HL-60 (cell line): ENCODE results near the gene SOX5.

ENCODE experiments used
- DNase-seq, 2 experiments: peaks; one replicate each; pipeline ENCODE4 v3.0.0-alpha.2; 2010 to 2020; ENCODE audit warnings: low read depth in 1 of 2, low spot score in 1 of 2
- H3K27ac ChIP-seq: fragments of 250-450 bp; sonication (Bioruptor Pico); replicated peaks from 2 replicates; pipeline ENCODE4 v1.5.1; 2020; ENCODE audit warnings: mild to moderate bottlenecking, moderate library complexity
- H3K27me3 ChIP-seq: fragments of 250-450 bp; sonication (Bioruptor Pico); 2 replicates; pipeline ENCODE4 v1.5.1; 2021; ENCODE audit warnings: mild to moderate bottlenecking, moderate library complexity; ENCODE audit not compliant: insufficient read depth, poor library complexity, severe bottlenecking
- H3K4me3 ChIP-seq: replicated peaks from 2 replicates; pipeline ENCODE4 v1.5.1; 2011; ENCODE audit warnings: mild to moderate bottlenecking, control low read depth, low read length; ENCODE audit not compliant: insufficient read depth
- GABPA ChIP-seq: IDR thresholded peaks from 2 replicates; pipeline ENCODE4 v1.6.1; 2012; ENCODE audit warnings: low read depth
- POLR2AphosphoS5 ChIP-seq: IDR thresholded peaks from 2 replicates; pipeline ENCODE4 v1.6.1; 2012; ENCODE audit warnings: low read depth
- SPI1 ChIP-seq: IDR thresholded peaks from 2 replicates; pipeline ENCODE4 v1.6.1; 2012; ENCODE audit warnings: low read depth, mild to moderate bottlenecking, borderline replicate concordance
- TF ChIP-seq, protein P1 (sequence below): IDR thresholded peaks from one replicate; pipeline ENCODE4 v1.5.1; 2011; ENCODE audit warnings: low read length, control low read depth, inconsistent platforms; ENCODE audit not compliant: insufficient read depth
- TF ChIP-seq, protein P2 (sequence below): IDR thresholded peaks from 2 replicates; pipeline ENCODE4 v1.6.1; 2012; ENCODE audit warnings: low read depth; ENCODE audit not compliant: insufficient replicate concordance

The SOX5 gene

DNA sequence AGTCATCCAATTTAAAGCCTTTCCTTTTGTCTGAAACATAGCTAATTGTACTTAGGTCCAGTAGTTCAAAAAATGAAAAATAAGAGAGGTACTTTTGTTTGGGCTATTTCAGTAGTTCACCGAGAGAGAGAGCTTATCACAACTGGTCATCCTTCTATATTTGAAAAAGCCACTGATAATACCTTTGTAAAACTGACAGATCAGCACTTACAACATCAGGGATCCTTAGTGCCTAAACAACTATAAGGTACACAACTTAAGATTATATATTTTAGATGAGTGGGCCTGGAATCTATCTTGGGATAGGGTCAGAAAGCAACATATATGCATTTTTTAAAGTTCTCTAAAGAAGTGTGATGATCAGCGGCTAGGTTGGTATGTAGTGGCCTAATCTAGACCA is 97.9 kb downstream of the SOX5 start:
- H3K4me3 ChIP-seq = no peak overlapping the region
- H3K27ac ChIP-seq = no peak overlapping the region
- TF ChIP-seq SPI1 (no peak), POLR2AphosphoS5 (no peak), GABPA (no peak)
- TF ChIP-seq, protein P1, sequence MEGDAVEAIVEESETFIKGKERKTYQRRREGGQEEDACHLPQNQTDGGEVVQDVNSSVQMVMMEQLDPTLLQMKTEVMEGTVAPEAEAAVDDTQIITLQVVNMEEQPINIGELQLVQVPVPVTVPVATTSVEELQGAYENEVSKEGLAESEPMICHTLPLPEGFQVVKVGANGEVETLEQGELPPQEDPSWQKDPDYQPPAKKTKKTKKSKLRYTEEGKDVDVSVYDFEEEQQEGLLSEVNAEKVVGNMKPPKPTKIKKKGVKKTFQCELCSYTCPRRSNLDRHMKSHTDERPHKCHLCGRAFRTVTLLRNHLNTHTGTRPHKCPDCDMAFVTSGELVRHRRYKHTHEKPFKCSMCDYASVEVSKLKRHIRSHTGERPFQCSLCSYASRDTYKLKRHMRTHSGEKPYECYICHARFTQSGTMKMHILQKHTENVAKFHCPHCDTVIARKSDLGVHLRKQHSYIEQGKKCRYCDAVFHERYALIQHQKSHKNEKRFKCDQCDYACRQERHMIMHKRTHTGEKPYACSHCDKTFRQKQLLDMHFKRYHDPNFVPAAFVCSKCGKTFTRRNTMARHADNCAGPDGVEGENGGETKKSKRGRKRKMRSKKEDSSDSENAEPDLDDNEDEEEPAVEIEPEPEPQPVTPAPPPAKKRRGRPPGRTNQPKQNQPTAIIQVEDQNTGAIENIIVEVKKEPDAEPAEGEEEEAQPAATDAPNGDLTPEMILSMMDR = no peak
- TF ChIP-seq, protein P2, sequence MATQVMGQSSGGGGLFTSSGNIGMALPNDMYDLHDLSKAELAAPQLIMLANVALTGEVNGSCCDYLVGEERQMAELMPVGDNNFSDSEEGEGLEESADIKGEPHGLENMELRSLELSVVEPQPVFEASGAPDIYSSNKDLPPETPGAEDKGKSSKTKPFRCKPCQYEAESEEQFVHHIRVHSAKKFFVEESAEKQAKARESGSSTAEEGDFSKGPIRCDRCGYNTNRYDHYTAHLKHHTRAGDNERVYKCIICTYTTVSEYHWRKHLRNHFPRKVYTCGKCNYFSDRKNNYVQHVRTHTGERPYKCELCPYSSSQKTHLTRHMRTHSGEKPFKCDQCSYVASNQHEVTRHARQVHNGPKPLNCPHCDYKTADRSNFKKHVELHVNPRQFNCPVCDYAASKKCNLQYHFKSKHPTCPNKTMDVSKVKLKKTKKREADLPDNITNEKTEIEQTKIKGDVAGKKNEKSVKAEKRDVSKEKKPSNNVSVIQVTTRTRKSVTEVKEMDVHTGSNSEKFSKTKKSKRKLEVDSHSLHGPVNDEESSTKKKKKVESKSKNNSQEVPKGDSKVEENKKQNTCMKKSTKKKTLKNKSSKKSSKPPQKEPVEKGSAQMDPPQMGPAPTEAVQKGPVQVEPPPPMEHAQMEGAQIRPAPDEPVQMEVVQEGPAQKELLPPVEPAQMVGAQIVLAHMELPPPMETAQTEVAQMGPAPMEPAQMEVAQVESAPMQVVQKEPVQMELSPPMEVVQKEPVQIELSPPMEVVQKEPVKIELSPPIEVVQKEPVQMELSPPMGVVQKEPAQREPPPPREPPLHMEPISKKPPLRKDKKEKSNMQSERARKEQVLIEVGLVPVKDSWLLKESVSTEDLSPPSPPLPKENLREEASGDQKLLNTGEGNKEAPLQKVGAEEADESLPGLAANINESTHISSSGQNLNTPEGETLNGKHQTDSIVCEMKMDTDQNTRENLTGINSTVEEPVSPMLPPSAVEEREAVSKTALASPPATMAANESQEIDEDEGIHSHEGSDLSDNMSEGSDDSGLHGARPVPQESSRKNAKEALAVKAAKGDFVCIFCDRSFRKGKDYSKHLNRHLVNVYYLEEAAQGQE = no peak
- DNase-seq = no peak
- H3K27me3 ChIP-seq = no peaks in the 10 kb centered on the region

DNA sequence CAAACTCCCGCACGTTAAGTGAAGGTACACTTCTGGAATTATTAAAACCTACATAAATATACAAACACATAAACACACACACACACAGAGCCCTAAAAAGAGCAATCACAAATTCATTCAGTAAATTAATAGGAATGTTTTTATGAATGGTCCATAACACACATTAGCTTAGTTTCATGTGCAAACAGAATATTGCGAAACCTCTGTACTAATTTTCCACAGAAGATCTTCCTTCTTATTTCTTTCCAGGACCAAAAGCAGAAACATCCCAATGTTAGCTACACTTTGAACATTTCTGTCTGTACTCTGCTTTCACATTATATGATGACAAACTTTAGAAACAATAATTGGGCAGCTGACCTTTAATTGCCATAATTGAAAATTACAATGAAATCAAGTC is 101.6 kb downstream of the SOX5 start:
- no peak for DNase-seq

DNA sequence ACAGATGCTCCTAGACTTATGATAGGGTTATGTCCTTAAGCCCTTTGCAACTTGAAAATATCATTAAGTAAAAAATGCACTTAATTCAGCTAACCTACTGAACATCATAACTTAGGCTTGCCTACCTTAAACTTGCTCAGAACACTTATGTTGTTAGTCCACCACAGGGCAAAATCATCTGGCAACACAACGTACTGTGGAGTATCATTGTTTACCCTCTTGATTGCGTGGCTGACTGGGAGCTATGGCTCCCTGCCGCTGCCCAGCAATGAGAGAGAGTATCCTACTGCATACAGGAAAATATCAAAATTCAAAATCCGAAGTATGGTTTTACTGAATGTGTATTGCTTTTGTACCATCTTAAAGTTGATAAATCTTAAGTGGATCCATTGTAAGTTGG is 105.5 kb downstream of the SOX5 start:
- no peak overlapping the region for H3K4me3 ChIP-seq
- no peak overlapping the region for H3K27ac ChIP-seq
- no peaks in the 10 kb centered on the region for H3K27me3 ChIP-seq
- TF ChIP-seq, protein P2 = no peak
- TF ChIP-seq GABPA (no peak), POLR2AphosphoS5 (no peak), SPI1 (no peak)
- TF ChIP-seq, protein P1 = no peak
- DNase-seq = no peak

More for the DNA sequence above, 101.6 kb downstream of the SOX5 start:
- TF ChIP-seq, protein P1 = no peak
- Histone ChIP-seq H3K27me3 (no peaks in the 10 kb centered on the region), H3K27ac (no peak overlapping the region), H3K4me3 (no peak overlapping the region)

DNA sequence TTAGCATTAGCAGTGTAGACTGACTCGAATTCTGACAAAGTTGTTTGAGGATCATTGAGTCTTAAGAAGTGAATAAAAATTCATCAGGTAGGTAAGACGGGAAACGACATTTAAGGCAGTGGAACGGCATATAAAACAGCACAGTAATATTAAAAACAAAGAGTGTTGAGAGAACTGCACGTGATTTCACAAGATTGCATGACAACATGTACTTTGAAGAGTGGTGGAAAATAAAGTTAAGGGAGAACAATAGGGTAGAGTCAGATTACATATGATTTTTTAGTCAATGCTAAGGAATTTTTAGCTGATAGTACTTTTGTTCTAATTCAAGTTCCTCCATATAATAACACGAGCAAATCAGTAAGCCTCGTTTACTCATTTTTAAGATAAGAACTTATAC is 115.4 kb downstream of the SOX5 start:
- Histone ChIP-seq H3K4me3 (no peak overlapping the region), H3K27ac (no peak overlapping the region), H3K27me3 (no peaks in the 10 kb centered on the region)
- DNase-seq = no peak
- TF ChIP-seq, protein P2 = no peak
- TF ChIP-seq POLR2AphosphoS5 (no peak), SPI1 (no peak), GABPA (no peak)
- TF ChIP-seq, protein P1 = no peak
